Endothelial cell of umbilical vein (primary cell): ENCODE data around the gene KIAA1755. TPM values are rescaled to one million over a fixed set of nuclear protein-coding genes. Genes with fewer than 3 reads are reported as not detected.

Experiments
- BruUV-seq: library from RNA; stranded (reverse); fragments of 400-500 nt; replicated peaks from 2 replicates; lab custom pipeline; 2021; lab: Mats Ljungman, UMichigan
- CTCF ChIA-PET: fragments of 300-600, 350-600 bp; sonication (Branson Sonifier 250); formaldehyde crosslinking; loops from one replicate; lab custom pipeline; 2021; ENCODE audit warnings: antibody characterized with exemption, inconsistent platforms; lab: Charles Lee
- POLR2A ChIA-PET: fragments of 300-600, 350-600 bp; sonication (Branson Sonifier 250); formaldehyde crosslinking; loops from one replicate; lab custom pipeline; 2021; ENCODE audit warnings: antibody characterized with exemption, inconsistent platforms; lab: Charles Lee
- DNase-seq: peaks from one replicate; pipeline ENCODE4 v3.0.0-alpha.2; 2011; ENCODE audit warnings: low read depth, low spot score
- FAIRE-seq: peaks from 2 replicates; lab custom pipeline; 2011; peaks lifted over from hg19 to GRCh38; lab: Jason Lieb, UNC
- H2AFZ ChIP-seq: 2 replicates; pipeline ENCODE4 v1.6.0; 2012; ENCODE audit warnings: low read depth, low read length, control low read depth, inconsistent platforms
- H3K27ac ChIP-seq: 2 replicates; pipeline ENCODE4 v1.5.1; 2011; ENCODE audit warnings: low read depth, mild to moderate bottlenecking, control low read depth, low read length, moderate library complexity; ENCODE audit not compliant: insufficient read depth
- H3K27me3 ChIP-seq, 2 experiments: 2 replicates each; pipeline versions ENCODE4 v1.6.0 to v1.6.1; 2011; ENCODE audit warnings: low read length in 2 of 2, mixed read lengths in 1 of 2; ENCODE audit not compliant: control insufficient read depth in 2 of 2, insufficient read depth in 2 of 2
- H3K36me3 ChIP-seq, 2 experiments: 2 replicates in 1 of 2; 3 replicates in 1 of 2; pipeline ENCODE4 v1.5.1; 2011; ENCODE audit warnings: low read length in 2 of 2, mild to moderate bottlenecking in 1 of 2, moderate library complexity in 1 of 2; ENCODE audit not compliant: control insufficient read depth in 2 of 2, insufficient read depth in 2 of 2; ENCODE audit errors: extremely low read depth in 1 of 2
- H3K4me1 ChIP-seq: 3 replicates; pipeline ENCODE4 v1.5.1; 2011; ENCODE audit warnings: mild to moderate bottlenecking, low read length; ENCODE audit not compliant: control insufficient read depth, insufficient read depth; ENCODE audit errors: extremely low read depth
- H3K4me2 ChIP-seq: 2 replicates; pipeline ENCODE4 v1.6.1; 2011; ENCODE audit warnings: low read length, control low read depth, mixed read lengths; ENCODE audit not compliant: insufficient read depth
- H3K4me3 ChIP-seq, 3 experiments: fragments of 200-600 bp in 1 of 3; sonication (generic), shearing (Covaris generic) in 1 of 3; replicated peaks in 1 of 3; 2 replicates each; pipeline ENCODE4 v1.5.1; 2011 to 2016; ENCODE audit warnings: control low read depth in 3 of 3, low read length in 3 of 3, mild to moderate bottlenecking in 2 of 3, inconsistent platforms in 1 of 3, low read depth in 1 of 3, moderate library complexity in 1 of 3; ENCODE audit not compliant: insufficient read depth in 1 of 3
- H3K79me2 ChIP-seq: 2 replicates; pipeline ENCODE4 v1.6.0; 2012; ENCODE audit warnings: low read length, inconsistent platforms; ENCODE audit not compliant: control insufficient read depth, insufficient read depth
- H3K9ac ChIP-seq: replicated peaks from 2 replicates; pipeline ENCODE3; 2011; ENCODE audit warnings: low read length, control low read depth; ENCODE audit not compliant: insufficient read depth; ENCODE audit errors: extremely low read depth
- H3K9me1 ChIP-seq: replicated peaks from 3 replicates; pipeline ENCODE4 v1.6.0; 2011; ENCODE audit warnings: mild to moderate bottlenecking, low read length; ENCODE audit not compliant: control insufficient read depth, insufficient read depth; ENCODE audit errors: extremely low read depth
- H3K9me3 ChIP-seq: replicated peaks from 2 replicates; pipeline ENCODE4 v1.5.1; 2012; ENCODE audit warnings: low read length, inconsistent platforms; ENCODE audit not compliant: control insufficient read depth, insufficient read depth
- H4K20me1 ChIP-seq: replicated peaks from 2 replicates; pipeline ENCODE3; 2011; ENCODE audit warnings: mild to moderate bottlenecking, low read length; ENCODE audit not compliant: control insufficient read depth, insufficient read depth; ENCODE audit errors: extremely low read depth
- EZH2 ChIP-seq: IDR thresholded peaks from 2 replicates; pipeline ENCODE4 v1.6.1; 2012; ENCODE audit warnings: borderline replicate concordance, low read depth, mild to moderate bottlenecking, moderate library complexity, low read length, inconsistent platforms; ENCODE audit not compliant: severe bottlenecking
- FOS ChIP-seq: IDR thresholded peaks from 2 replicates; pipeline ENCODE4 v1.6.1; 2011; ENCODE audit warnings: mild to moderate bottlenecking, low read length, moderate library complexity, borderline replicate concordance; ENCODE audit not compliant: insufficient read depth
- GATA2 ChIP-seq: IDR thresholded peaks from 2 replicates; pipeline ENCODE4 v1.7.0; 2011; ENCODE audit warnings: low read depth, mild to moderate bottlenecking, moderate library complexity, mixed read lengths, low read length; ENCODE audit not compliant: insufficient read length, insufficient read depth
- JUN ChIP-seq: IDR thresholded peaks from 2 replicates; pipeline ENCODE4 v1.6.1; 2011; ENCODE audit warnings: borderline replicate concordance, low read depth; ENCODE audit not compliant: insufficient read length, insufficient read depth
- MYC ChIP-seq: IDR thresholded peaks from one replicate; pipeline ENCODE4 v1.6.1; 2011; ENCODE audit warnings: mild to moderate bottlenecking, low read depth, low read length
- POLR2A ChIP-seq: IDR thresholded peaks from 2 replicates; pipeline ENCODE4 v1.6.1; 2012; ENCODE audit warnings: low read depth, mild to moderate bottlenecking, control low read depth, low read length
- POLR2AphosphoS5 ChIP-seq: IDR thresholded peaks from 2 replicates; pipeline ENCODE4 v1.6.1; 2012; ENCODE audit warnings: low read depth, mild to moderate bottlenecking, control low read depth, low read length, moderate library complexity; ENCODE audit not compliant: insufficient read depth
- dilution Hi-C: fragments of 300-500 bp; cut with MboI; formaldehyde crosslinking; loops from one replicate; pipeline ENCODE4 v1.15.0; 2019; ENCODE audit warnings: low sequenced_read_pairs; ENCODE audit not compliant: extremely low pct_ligation_motif_present
- intact Hi-C: fragments of 100-400 bp; cut with micrococcal nuclease; formaldehyde crosslinking; loops from one replicate; pipeline ENCODE4 v1.10.0; 2022
- polyA plus RNA-seq, 4 experiments: library from polyadenylated mRNA; depleted of rRNA in 3 of 4; stranded (reverse) in 3 of 4; unstranded in 1 of 4; fragments of >200 nt; gene quantifications; 2 replicates each; pipeline versions ENCODE4 v1.2.1 to v1.2.3, GENCODE V29; 2011 to 2012; ENCODE audit warnings: missing spikeins in 1 of 4
- total RNA-seq: library from RNA; stranded (reverse); gene quantifications from 2 replicates; pipeline ENCODE4 v1.2.3, GENCODE V29; 2021
- TF ChIP-seq, protein P1 (sequence below), 2 donors: IDR thresholded peaks; 1 replicate in 1 of 2; 2 replicates in 1 of 2; pipeline ENCODE4 v1.5.1; 2011; ENCODE audit warnings: low read length in 2 of 2, mild to moderate bottlenecking in 2 of 2, moderate library complexity in 2 of 2, control low read depth in 1 of 2, inconsistent platforms in 1 of 2, low read depth in 1 of 2; ENCODE audit not compliant: insufficient read depth in 1 of 2; ENCODE audit errors: extremely low read depth in 1 of 2
- TF ChIP-seq, protein P2 (sequence below): IDR thresholded peaks from 2 replicates; pipeline ENCODE4 v1.6.1; 2011; ENCODE audit not compliant: insufficient read depth, insufficient read length

Gene KIAA1755
- total and polyA plus RNA-seq, 2 donors (not counting 3 experiments of a cell fraction or from before 2014, with no cell fraction given): 0.36 to 0.51 TPM

DNA sequence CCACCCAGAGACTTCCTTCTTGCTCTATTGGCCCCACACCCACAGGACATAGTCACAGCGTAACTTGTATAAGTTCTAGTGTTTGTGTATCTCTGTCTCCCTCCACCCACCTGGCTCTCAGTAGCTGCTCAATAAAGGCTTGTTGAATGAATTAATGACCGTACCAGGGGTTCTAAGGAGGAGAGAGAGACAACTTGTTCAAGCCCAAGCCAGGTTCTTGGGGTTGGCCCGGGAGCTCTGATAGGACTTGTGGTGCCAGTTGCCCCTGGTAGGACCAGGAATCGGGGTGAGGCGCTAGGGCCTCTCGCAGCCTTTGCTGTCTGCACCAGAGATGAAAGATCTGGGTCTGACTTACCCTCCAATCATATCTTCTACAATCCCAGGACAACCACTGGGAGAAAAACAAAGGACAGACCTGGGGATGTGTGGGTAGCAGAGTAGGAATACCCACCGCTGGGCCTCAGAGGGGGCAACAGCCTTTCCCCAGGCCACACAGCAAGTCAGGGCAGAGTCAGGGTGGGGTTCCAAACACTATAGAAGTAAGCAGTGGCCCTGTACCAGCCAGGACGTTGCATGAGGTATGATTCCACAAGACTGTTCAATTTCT lies 90.2 kb downstream of the KIAA1755 start:
- Histone ChIP-seq H3K4me3 (no peak overlapping the region), H4K20me1 (no peaks in the 10 kb centered on the region), H3K79me2 (peaks cover 5% of the 10 kb centered on the region), H3K9me1 (no peaks in the 10 kb centered on the region), H3K4me1 (peaks cover 63% of the 10 kb centered on the region), H3K36me3 (no peaks in the 10 kb centered on the region), H2AFZ (no peak overlapping the region), H3K27ac (no peak overlapping the region), H3K27me3 (no peaks in the 10 kb centered on the region), H3K4me2 (no peak overlapping the region), H3K9me3 (no peaks in the 10 kb centered on the region), H3K9ac (no peak overlapping the region)
- ChIA-PET POLR2A (no interaction called here), CTCF (interaction anchor here (1.3 to 8.8 kb wide), 3 partner anchors 26 to 97 kb away, joined by 4 to 156 read pairs (median 6); no protein-coding TSS in a partner anchor)
- intact Hi-C loops (no loop called here), dilution Hi-C loops (no loop called here)
- BruUV-seq: no TSS peak
- TF ChIP-seq EZH2 (no peak), JUN (no peak), POLR2AphosphoS5 (no peak), MYC (no peak), POLR2A (no peak), FOS (no peak), GATA2 (no peak)
- TF ChIP-seq, protein P1, sequence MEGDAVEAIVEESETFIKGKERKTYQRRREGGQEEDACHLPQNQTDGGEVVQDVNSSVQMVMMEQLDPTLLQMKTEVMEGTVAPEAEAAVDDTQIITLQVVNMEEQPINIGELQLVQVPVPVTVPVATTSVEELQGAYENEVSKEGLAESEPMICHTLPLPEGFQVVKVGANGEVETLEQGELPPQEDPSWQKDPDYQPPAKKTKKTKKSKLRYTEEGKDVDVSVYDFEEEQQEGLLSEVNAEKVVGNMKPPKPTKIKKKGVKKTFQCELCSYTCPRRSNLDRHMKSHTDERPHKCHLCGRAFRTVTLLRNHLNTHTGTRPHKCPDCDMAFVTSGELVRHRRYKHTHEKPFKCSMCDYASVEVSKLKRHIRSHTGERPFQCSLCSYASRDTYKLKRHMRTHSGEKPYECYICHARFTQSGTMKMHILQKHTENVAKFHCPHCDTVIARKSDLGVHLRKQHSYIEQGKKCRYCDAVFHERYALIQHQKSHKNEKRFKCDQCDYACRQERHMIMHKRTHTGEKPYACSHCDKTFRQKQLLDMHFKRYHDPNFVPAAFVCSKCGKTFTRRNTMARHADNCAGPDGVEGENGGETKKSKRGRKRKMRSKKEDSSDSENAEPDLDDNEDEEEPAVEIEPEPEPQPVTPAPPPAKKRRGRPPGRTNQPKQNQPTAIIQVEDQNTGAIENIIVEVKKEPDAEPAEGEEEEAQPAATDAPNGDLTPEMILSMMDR (IDR thresholded peaks at IDR 0.05; ENCODE audit: extremely low read depth in 1 of 2, insufficient read depth in 1 of 2, low read depth in 1 of 2, low read length in 2 of 2): no peak
- TF ChIP-seq, protein P2, sequence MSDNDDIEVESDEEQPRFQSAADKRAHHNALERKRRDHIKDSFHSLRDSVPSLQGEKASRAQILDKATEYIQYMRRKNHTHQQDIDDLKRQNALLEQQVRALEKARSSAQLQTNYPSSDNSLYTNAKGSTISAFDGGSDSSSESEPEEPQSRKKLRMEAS: no peak
- DNase-seq (no peak), FAIRE-seq (no peak)
